ENCODE results near the gene CMSS1. TPM values are rescaled to one million over a fixed set of nuclear protein-coding genes. Genes with fewer than 3 reads are reported as not detected.

The CMSS1 gene
- polyA plus RNA-seq, 1 of the 3 experiments (the other 2 are of a cell fraction) = 9.1 TPM

DNA sequence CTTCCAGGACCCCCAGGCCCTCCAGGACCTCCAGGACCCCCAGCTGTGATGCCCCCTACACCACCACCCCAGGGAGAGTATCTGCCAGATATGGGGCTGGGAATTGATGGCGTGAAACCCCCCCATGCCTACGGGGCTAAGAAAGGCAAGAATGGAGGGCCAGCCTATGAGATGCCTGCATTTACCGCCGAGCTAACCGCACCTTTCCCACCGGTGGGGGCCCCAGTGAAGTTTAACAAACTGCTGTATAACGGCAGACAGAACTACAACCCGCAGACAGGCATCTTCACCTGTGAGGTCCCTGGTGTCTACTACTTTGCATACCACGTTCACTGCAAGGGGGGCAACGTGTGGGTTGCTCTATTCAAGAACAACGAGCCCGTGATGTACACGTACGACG lies 22.1 kb upstream of the CMSS1 start:
- DNase-seq = no peak
- Histone ChIP-seq H3K36me3 (replicated peaks in 1 of 2; ENCODE audit: control insufficient read depth in 1 of 2, insufficient read depth in 2 of 2, low read length in 1 of 2) (no peaks in the 10 kb centered on the region), H3K9me3 (no peaks in the 10 kb centered on the region), H2AFZ (ENCODE audit: low read depth) (no peak overlapping the region), H3K9ac (no peak overlapping the region), H3F3A (replicated peaks; ENCODE audit: insufficient read depth) (no peaks in the 10 kb centered on the region), H3K4me2 (no peak overlapping the region), H3K27me3 (ENCODE audit: insufficient read depth) (no peaks in the 10 kb centered on the region), H4K20me1 (ENCODE audit: insufficient read depth) (no peaks in the 10 kb centered on the region), H3K79me2 (ENCODE audit: insufficient read depth) (no peaks in the 10 kb centered on the region), H3K4me3 (ENCODE audit: low read depth in 2 of 2, low read length in 1 of 2) (no peak overlapping the region), H3K4me1 (ENCODE audit: control insufficient read depth in 1 of 2, insufficient read depth in 2 of 2, low read depth in 1 of 2, low read length in 1 of 2) (no peaks in the 10 kb centered on the region), H3K27ac (ENCODE audit: low read depth in 2 of 2, low read length in 1 of 2) (no peak overlapping the region), H3K9me2 (no peaks in the 10 kb centered on the region)
- WGBS (ENCODE audit: low lambda C conversion rate) = 81% methylated on average over 15 of the region's 15 CpGs
- CTCF ChIA-PET = no interaction called here
- no peak for TF ChIP-seq MXI1 (IDR thresholded peaks at IDR 0.05; ENCODE audit: low read depth, low read length)
- no peak for TF ChIP-seq FOXM1 (IDR thresholded peaks at IDR 0.05; ENCODE audit: low read depth)
- TF ChIP-seq, protein P1, sequence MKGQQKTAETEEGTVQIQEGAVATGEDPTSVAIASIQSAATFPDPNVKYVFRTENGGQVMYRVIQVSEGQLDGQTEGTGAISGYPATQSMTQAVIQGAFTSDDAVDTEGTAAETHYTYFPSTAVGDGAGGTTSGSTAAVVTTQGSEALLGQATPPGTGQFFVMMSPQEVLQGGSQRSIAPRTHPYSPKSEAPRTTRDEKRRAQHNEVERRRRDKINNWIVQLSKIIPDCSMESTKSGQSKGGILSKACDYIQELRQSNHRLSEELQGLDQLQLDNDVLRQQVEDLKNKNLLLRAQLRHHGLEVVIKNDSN (IDR thresholded peaks at IDR 0.05; ENCODE audit: borderline replicate concordance, low read depth) = no peak
- TF ChIP-seq CHD2 (IDR thresholded peaks at IDR 0.05; ENCODE audit: low read length, partially characterized antibody) = no peak
- TF ChIP-seq GATA2 (CRISPR knock-in tag; IDR thresholded peaks at IDR 0.05) = no peak
- TF ChIP-seq MEF2A (IDR thresholded peaks at IDR 0.05; ENCODE audit: borderline replicate concordance, low read depth) = no peak
- POLR2A ChIA-PET = no interaction called here

DNA sequence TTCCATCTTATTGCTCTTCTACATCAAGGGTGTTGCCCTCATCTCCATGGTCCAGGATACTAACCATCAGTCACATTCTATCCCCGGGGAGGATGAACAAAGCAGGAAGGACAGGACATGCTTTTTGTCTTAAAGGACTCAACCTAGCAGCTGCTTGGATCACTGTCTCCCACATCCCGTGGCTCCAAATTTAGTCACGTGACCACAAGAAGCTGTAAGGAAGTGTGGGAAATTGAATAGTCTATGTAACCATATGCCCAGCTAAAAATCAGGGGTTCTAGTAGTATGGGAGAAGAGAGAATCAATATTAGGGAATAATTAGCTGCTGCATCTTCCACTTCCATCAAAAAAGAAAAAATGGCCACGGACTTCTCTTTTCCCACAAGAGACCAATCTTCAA lies 18.2 kb upstream of the CMSS1 start:
- H3K4me1 ChIP-seq (ENCODE audit: control insufficient read depth in 1 of 2, insufficient read depth in 2 of 2, low read depth in 1 of 2, low read length in 1 of 2) = no peaks in the 10 kb centered on the region
- ChIA-PET CTCF (no interaction called here), POLR2A (no interaction called here)
- no peaks in the 10 kb centered on the region for H3K36me3 ChIP-seq (replicated peaks in 1 of 2; ENCODE audit: control insufficient read depth in 1 of 2, insufficient read depth in 2 of 2, low read length in 1 of 2)
- no peaks in the 10 kb centered on the region for H3K79me2 ChIP-seq (ENCODE audit: insufficient read depth)
- 29% methylated on average over 4 of the region's 4 CpGs for WGBS (ENCODE audit: low lambda C conversion rate)
- no peak overlapping the region for H2AFZ ChIP-seq (ENCODE audit: low read depth)
- TF ChIP-seq TCF12 (IDR thresholded peaks at IDR 0.05) = no peak
- TF ChIP-seq FOXM1 (IDR thresholded peaks at IDR 0.05; ENCODE audit: low read depth) = no peak
- no peak for TF ChIP-seq TEAD4 (IDR thresholded peaks at IDR 0.05; ENCODE audit: borderline replicate concordance, insufficient read depth)
- TF ChIP-seq EZH2phosphoT487 (IDR thresholded peaks at IDR 0.05; ENCODE audit: borderline replicate concordance, low read depth) = no peak
- TF ChIP-seq NRF1 (IDR thresholded peaks at IDR 0.05; ENCODE audit: low read depth, low read length) = no peak
- no peak for TF ChIP-seq RFX5 (IDR thresholded peaks at IDR 0.05; ENCODE audit: low read length)
- TF ChIP-seq FOSL2 (IDR thresholded peaks at IDR 0.05; ENCODE audit: borderline replicate concordance, low read depth) = no peak
- TF ChIP-seq, protein P2, sequence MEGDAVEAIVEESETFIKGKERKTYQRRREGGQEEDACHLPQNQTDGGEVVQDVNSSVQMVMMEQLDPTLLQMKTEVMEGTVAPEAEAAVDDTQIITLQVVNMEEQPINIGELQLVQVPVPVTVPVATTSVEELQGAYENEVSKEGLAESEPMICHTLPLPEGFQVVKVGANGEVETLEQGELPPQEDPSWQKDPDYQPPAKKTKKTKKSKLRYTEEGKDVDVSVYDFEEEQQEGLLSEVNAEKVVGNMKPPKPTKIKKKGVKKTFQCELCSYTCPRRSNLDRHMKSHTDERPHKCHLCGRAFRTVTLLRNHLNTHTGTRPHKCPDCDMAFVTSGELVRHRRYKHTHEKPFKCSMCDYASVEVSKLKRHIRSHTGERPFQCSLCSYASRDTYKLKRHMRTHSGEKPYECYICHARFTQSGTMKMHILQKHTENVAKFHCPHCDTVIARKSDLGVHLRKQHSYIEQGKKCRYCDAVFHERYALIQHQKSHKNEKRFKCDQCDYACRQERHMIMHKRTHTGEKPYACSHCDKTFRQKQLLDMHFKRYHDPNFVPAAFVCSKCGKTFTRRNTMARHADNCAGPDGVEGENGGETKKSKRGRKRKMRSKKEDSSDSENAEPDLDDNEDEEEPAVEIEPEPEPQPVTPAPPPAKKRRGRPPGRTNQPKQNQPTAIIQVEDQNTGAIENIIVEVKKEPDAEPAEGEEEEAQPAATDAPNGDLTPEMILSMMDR (IDR thresholded peaks at IDR 0.05) = no peak
- no peak for TF ChIP-seq GABPA (IDR thresholded peaks at IDR 0.05; ENCODE audit: low read depth)
- TF ChIP-seq CHD2 (IDR thresholded peaks at IDR 0.05; ENCODE audit: low read length, partially characterized antibody) = no peak
- no peak for TF ChIP-seq GATA2 (CRISPR knock-in tag; IDR thresholded peaks at IDR 0.05)
- TF ChIP-seq SIN3A (IDR thresholded peaks at IDR 0.05; ENCODE audit: borderline replicate concordance, low read depth, low read length) = no peak
- no peak for TF ChIP-seq ELF1 (IDR thresholded peaks at IDR 0.05)
- no peak for TF ChIP-seq RAD21 (IDR thresholded peaks at IDR 0.05; ENCODE audit: low read length)
- no peak for TF ChIP-seq SMC3 (IDR thresholded peaks at IDR 0.05; ENCODE audit: low read depth, low read length)
- H4K20me1 ChIP-seq (ENCODE audit: insufficient read depth) = no peaks in the 10 kb centered on the region
- no peak overlapping the region for H3K9ac ChIP-seq
- no peaks in the 10 kb centered on the region for H3K27me3 ChIP-seq (ENCODE audit: insufficient read depth)
- DNase-seq = no peak
- no peak overlapping the region for H3K4me3 ChIP-seq (ENCODE audit: low read depth in 2 of 2, low read length in 1 of 2)
- no peaks in the 10 kb centered on the region for H3F3A ChIP-seq (replicated peaks; ENCODE audit: insufficient read depth)
- H3K9me2 ChIP-seq = no peaks in the 10 kb centered on the region
- H3K4me2 ChIP-seq = no peak overlapping the region
- no peaks in the 10 kb centered on the region for H3K9me3 ChIP-seq
- H3K27ac ChIP-seq (ENCODE audit: low read depth in 2 of 2, low read length in 1 of 2) = no peak overlapping the region

All from SK-N-SH (cell line).